HG03442 (cell line): Measurements from ENCODE around the gene SYTL3.

Experiments
- ATAC-seq: cut with Tn5 transposase; IDR thresholded peaks from one replicate; pipeline ENCODE4 v1.9.1; 2021; ENCODE audit warnings: mild to moderate bottlenecking, moderate library complexity; ENCODE audit not compliant: unreplicated experiment

SYTL3 gene

GRCh38 chr6:158770533-158771330 is 120.9 kb downstream of the SYTL3 start:
- no peak for ATAC-seq

- ATAC-seq: no peak
These were observed 121.7 kb downstream of the SYTL3 start for GRCh38 chr6:158771399-158772152.

- ATAC-seq: no peak
These were observed 122.3 kb downstream of the SYTL3 start for GRCh38 chr6:158772172-158772571.

- ATAC-seq: no peak
These were observed 123.1 kb downstream of the SYTL3 start for GRCh38 chr6:158772851-158773371.

- ATAC-seq: no peak
These were observed 124.0 kb downstream of the SYTL3 start for GRCh38 chr6:158773581-158774449.

- ATAC-seq: no peak
These were observed 125.0 kb downstream of the SYTL3 start for GRCh38 chr6:158774717-158775449.

- ATAC-seq: no peak
These were observed 126.0 kb downstream of the SYTL3 start for GRCh38 chr6:158775832-158776231.

GRCh38 chr6:158776737-158777136 is 126.9 kb downstream of the SYTL3 start:
- ATAC-seq: no peak

GRCh38 chr6:158777510-158777909 is 127.7 kb downstream of the SYTL3 start:
- ATAC-seq: no peak

GRCh38 chr6:158778005-158778527 is 128.2 kb downstream of the SYTL3 start:
- no peak for ATAC-seq

GRCh38 chr6:158780246-158780884 is 130.5 kb downstream of the SYTL3 start:
- ATAC-seq: no peak

- no peak for ATAC-seq
These were observed 131.3 kb downstream of the SYTL3 start for GRCh38 chr6:158780988-158781691.

- ATAC-seq: no peak
These were observed 132.0 kb downstream of the SYTL3 start for GRCh38 chr6:158781692-158782373.

- no peak for ATAC-seq
These were observed 132.7 kb downstream of the SYTL3 start for GRCh38 chr6:158782432-158783166.

- no peak for ATAC-seq
These were observed 133.3 kb downstream of the SYTL3 start for GRCh38 chr6:158783167-158783450.

GRCh38 chr6:158783851-158784250 is 134.0 kb downstream of the SYTL3 start:
- ATAC-seq: no peak

GRCh38 chr6:158784505-158784904 is 134.7 kb downstream of the SYTL3 start:
- no peak for ATAC-seq

- no peak for ATAC-seq
These were observed 135.2 kb downstream of the SYTL3 start for GRCh38 chr6:158785036-158785435.
